HG02938 (cell line): ENCODE data around the gene NRXN3.

Experiments used
- ATAC-seq: cut with Tn5 transposase; IDR thresholded peaks from one replicate; pipeline ENCODE4 v1.9.1; 2021; ENCODE audit warnings: mild to moderate bottlenecking, moderate library complexity; ENCODE audit not compliant: unreplicated experiment

Gene NRXN3

DNA sequence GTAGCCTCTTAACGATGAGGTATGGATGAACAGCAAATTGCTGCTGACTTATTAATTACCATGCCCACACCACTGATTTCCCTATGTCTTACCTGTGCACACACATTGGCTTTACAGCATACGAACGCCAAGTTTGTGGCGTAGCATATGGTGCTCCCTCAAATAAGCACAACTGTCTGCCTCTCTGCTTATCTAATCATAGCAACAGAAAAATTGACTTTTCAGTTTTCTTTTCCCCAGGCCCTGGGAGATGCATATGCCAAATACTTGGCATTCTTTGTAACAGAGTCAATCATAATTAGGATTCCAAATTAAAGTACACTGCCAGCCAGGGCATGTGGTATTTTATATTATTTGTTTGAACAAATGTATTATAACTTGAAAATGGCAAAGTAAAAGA, 1415.7 kb downstream of the NRXN3 start:
- no peak for ATAC-seq

DNA sequence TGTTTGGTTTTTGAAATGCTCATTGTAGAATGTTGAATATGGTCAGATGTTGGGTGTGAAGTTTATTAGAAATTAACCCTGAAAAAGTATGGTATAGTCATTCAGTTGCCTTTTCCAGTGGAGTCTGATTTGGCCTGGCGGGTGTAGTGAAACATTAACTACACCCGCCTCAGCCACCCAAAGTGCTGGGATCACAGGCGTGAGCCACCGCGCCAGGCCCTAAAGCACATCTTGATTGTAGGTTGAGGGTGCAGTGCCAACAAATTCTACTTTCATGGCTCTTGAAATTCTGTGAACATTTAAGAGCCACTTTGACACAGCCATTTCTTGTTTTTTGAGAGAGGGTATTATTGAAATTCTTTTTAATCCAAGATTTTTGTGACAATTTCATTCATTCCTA, 1416.2 kb downstream of the NRXN3 start:
- no peak for ATAC-seq

DNA sequence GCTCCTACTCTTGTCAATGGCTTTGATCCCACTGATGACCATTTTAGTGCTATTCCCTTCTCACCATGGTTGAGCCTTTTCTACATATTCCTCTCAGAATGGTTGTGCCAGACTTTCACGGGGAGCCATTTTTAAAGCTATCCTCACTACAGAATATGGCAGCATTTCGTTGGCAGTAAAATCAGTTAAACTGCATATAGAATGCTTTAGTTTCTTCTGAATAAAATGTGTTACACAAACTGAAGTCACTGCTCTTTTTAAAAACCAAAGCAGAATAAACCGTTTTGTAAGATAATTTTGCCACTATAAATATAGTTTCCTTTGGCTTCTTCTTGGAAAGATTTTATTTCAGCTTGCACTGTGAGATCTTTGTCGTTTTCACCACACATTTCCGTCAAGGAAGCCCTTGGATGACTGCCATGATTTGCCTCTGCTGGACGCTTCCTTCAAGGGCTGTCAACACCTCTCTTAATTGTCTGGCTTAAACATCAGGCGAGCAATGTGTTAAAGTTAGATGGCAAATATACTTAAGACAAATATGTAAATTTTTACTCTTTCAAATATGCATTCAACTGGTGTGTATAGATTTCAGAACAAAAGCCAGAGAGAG, 1416.9 kb downstream of the NRXN3 start:
- ATAC-seq, result no peak

DNA sequence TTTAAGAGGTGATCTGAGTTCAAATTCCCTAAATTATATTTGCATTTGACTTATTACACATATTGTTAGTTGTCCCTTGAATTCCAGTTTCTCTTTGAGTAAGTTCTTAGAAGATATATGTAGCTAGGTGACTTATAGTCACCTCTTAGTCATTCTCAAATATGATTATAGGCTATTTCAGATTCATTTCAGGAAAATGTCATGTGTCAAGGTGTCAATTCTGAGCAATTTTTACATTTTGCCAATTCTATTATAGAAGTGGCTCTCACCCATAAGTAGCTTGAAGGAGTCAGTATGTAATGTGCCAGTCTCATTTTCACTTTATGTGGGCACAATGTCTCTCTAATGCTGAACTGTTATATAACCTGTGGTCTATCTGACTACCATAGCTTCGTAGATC, 1417.7 kb downstream of the NRXN3 start:
- ATAC-seq, result no peak

DNA sequence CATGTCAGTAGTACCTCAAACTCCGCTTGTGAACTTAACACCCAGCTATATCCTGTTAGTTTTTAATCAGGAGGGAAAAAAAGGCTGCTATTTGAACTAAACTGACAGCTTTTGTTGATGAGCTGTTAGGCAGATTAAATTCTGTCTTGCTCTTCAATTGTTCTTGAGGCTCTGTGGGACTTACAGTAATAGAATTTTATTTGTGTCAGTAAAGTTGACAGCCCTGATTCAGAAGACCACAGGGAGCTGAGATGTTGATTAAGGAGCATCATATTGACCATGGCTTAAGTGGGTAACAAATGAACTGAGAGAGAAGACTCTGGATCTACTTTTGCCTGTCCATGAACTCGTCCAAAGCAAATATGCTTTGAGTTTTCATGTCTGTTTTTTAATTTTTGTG, 1418.2 kb downstream of the NRXN3 start:
- ATAC-seq, result no peak

DNA sequence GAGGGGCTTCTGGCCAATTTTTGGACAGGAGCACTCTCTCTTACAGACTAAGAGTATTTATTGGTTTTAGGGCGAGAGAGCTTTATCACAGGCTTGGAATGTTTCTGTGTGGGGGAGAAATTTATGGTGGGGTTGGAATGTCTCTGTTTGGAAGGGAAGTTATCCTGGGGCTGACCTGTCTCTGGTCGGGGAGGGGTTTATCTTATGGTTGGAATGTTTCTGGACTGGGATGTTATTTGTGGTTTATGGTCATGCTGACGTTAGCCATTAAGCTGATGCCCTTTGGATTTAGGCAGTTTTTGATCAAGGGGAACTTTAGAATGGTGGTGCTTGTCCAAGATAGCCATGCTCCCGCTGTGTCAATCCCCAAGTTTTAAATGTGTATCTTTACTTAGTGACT, 1426.4 kb downstream of the NRXN3 start:
- ATAC-seq, result no peak

DNA sequence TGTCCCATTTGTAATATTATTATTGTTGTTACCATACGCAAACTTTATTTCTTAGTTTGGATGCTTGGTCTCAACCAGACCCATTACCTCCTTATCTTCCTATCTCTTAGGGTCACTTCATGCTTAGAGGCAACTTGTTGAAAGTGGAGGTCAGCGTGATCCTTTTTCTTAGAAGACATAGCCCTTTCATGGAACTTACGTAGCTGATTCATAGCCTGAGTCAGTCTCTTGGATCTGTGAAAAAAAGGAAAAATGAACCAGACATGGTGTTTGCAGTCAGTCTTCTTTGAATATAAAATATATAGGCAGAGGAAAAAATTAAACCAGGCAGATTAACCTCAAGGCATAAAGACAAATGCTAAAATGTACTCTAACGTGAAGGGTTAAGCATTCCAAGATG, 1427.4 kb downstream of the NRXN3 start:
- ATAC-seq, result no peak

DNA sequence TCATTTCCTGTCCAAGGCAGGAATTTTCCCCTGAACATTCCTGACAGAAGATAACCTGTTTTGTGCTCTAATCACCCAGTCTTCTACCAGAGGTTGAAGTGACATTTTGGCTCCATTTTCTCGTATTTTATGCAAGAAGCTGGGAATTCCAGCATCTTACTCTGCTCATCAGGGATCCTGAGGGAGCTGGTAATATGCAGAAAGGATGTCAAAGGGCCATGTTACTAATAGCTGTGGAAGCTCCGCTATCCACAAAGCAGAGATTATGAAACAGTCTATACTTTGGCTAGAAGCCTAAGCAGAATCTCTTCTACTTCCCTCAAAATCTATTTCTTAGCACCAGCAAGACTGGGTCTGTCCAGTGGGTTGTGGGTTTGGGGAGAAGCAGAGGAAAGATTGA, 1428.2 kb downstream of the NRXN3 start:
- ATAC-seq, result no peak

DNA sequence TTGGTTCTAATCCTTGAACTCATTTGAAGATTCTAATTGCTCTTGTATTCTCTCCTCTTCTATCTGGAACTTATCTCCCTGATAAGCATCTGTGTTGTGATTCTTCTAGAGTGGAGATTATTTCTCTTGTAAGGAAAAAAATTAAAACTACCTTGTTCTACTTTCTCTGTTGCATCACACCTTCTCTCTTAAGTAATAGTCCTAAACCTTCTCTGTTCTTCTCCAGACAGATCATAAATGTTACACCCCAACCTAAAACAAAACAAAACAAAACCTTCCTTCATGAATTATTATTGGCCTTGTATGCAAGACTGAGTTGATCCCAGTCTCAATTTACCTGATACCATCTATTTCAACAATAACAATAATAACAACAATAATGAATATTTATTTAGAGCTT, 1429.1 kb downstream of the NRXN3 start:
- no peak for ATAC-seq

DNA sequence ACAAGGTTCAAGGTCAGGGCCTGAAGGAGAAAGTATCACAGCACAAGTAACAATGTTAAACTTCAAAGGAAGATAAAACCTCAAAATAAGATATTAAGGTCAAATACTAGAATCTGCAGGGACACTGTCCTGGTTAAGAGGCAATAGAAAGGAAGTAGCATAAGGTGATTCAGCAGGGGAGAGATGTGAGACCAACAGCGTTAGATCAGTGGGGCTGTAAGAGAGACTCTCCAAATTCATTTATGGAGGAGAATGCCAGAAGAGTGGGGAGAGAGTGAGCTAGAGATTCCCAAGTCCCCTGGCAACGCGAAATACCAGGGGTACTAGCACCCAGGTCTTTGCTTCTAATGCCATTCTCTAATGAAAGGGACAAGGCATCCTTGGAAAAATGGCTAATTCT, 1430.2 kb downstream of the NRXN3 start:
- no peak for ATAC-seq

DNA sequence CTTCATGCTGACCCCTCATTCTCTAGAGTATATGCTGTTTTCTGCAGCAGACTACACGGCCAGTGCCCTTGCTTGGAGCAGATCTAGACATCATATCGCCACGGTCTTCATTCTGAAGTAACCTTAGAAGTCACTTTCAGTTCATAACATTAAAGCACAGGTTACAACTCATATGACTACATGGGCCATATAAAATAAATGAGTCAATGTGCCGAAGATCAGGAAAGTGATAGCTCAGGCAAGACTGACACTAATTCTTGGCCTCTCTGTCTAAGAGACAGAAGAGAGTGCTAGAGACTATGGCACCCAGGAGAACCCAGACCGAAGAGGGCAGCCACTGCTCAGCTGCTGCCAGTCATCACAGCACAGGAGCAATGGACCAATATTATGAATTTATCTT, 1431.4 kb downstream of the NRXN3 start:
- no peak for ATAC-seq

DNA sequence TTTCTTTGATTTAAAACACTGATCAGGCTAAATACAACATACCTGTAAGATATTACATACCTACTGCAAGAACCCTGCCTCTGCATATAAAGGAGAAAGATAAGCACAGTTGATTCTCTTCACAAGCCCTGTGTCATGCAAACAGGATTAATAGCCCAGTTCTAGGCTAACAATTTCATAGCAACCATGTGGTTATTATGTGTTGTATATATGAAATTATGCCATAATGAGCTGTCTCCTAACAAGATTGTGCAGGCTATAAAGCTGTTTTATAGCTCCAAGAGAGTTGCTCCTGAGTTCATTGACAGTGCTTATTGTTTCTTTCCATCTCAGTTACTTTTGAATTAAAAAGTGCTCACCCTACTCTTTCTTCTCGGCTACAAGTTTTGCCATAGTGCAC, 1431.9 kb downstream of the NRXN3 start:
- ATAC-seq, result no peak

DNA sequence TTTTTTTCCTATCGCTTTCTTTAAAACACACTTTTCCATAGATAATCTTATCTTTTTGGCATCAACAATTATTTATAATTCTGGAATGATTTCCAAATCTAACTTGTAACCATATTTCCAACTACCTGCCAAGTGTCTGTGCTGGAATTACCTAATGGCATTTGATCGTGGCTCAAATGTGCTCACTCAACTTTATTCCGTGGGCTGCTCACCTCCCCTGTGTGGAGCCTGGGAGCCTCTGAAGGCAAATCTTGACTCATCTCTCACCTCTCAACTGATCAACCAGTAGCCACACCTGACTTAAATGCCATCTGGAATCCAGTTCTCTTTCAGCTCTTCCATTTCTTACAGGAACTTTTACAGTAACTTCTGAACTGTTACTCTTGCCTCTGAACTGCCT, 1432.6 kb downstream of the NRXN3 start:
- no peak for ATAC-seq

DNA sequence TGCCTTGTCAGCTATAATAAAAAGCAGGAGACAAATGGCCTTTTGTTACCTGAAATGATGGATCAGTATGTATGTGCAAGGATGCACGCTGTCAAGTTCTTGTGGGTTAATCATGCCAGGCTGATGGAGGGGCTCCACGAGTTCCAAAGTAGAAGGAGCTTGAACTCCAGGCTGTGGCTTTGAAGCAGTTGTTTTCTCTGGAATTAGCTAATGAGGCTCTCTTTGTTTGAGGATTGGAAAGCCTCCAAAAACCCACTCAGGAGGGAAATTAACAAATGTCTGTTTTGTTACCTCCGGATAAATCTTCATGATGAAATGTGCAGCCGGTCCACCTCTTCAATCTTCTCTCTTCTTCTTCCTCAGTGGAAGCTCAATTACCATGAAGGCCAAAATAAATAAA, 1435.7 kb downstream of the NRXN3 start:
- ATAC-seq, result no peak

DNA sequence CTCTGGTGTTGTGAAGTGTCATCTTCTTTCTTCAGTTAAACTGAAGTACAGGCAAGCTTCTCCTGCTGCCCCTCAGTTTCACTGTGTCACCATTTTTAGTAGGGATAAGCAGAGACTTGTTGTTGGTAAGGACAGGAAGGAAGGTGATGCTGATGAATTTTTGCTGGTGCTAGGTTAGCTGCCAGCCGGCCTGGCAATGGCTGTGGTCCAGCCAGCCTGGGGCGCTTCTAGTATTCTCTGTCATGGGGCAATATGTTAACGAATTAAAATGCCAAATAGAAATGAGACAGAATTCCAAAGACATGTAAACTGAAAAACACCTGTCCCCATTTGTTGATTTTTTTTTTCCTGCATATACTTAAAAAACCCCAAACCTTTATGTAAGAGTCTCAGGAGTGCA, 1438.3 kb downstream of the NRXN3 start:
- no peak for ATAC-seq

DNA sequence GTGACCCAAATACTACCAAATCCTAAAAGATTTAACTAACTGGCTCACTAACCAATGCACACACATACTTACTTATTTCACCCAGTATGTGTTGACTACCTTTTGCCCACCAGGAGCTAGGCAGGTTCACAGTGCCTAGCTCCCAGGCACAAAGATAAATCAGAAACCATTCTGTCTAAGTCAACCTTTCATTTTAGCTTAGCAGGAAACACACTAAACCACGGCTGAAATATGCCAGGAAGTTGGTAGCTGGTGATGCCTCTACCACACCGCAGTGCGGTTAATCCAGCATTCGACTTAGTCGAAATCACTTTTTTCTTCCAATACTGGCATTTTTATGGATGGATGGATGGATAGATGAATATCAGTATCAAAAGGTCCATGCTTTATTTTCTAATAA, 1443.5 kb downstream of the NRXN3 start:
- no peak for ATAC-seq

DNA sequence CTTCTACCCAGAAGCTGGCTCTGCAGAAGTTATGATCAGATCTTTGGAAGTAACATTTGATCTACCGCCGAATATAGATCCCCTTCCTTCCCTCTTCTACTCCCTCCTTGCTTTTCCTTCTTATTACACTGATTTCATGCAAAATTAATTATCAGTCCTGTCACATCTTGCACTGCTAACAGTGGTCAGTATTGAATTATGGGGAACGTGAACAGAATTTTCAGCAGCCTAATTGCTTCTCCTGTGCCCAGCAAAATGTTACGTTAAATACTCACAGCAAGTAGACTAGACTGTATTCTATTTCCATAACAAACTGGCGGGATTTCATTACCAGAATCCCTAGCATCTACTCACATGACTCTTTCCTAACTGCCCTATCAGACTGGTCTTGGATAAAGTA, 1444.3 kb downstream of the NRXN3 start:
- ATAC-seq, result no peak

DNA sequence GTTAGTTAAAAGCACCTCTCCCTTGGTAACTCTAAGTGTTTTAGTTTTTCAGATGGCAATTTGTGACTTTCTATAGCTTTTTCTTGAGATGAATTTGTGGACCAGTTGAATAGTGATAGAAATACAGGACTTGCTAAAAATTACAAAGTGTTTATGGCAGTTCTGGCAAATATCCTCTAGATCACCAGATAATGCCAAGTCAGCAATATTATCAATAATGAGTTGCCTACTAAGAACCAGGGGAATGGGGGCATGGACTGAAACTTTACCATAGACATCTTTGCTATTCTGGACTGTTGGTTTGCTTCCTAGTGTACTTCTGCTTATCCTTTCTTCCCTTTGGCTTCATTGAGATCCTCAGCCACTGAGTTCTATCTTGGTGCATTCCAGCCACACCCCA, 1456.9 kb downstream of the NRXN3 start:
- no peak for ATAC-seq

DNA sequence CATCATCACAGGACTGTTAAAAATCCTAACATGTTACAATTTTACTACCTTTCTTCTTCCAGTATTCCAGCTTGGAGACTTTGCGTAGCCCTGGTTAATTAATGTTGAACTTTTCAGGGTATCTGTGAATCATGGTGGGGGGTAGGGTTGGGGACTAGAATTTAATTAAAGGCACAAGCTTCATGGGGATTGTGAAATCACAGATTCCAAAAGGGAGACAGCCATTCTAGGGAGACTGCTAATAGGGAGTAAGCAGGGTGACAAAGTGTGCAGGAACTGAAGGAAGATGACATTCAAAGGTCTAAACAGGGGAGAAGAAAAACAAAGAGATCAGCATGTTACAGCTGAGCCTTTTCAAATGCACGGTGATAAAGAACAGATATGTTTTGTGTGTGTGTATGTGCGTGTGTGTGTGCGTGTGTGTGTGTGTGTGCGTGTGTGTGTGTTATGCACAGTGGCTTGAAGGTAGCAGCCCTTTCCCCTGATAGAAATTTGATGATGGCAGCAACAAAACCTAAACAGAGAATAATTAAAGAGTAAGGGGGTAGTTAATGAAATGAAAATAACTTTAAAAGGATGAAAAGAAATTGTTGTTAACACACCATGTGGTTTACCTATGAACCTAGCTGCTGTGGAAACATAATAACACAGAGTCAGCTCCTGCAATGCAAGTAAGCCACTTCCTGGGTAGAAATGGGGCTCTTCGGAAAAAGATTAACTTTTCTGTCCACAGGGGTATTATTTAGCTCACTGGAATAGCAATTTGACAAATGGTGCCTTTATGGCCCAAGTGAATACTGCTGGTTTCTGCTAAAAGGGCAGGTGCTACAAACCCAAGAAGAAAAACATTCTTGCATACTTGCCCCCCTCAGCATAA, 1459.5 kb downstream of the NRXN3 start:
- no peak for ATAC-seq

DNA sequence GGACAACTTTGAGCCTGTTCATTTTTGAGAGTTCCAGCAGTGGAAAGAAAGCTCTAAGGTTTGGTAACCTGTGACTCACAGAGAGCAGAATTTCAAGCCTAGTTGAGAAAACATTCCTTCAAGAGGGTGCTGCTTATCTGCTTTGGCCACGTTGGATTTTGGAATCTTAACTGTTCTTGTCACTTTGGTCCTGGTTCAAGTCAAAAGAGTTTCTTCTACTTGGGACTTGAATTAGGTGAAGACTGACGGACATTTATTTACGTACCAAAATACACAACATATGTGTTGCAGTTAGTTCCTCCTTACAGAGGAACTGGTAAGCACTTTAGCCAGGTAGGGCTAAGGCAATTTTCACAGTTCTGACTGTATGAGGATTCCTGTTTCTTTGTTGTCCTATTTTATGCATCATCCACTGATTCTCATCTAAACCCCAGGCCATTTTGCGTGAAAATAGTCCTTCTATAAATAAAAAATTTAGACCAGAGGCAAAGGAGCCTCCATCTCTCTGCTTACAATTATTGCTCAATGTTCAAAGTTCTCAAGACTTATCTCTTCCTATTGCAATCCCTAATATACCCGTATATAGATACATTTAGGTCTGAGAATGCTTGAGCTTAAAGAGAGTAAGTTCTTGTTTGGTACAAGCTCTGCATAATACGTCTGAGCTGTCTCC, 1460.3 kb downstream of the NRXN3 start:
- no peak for ATAC-seq

DNA sequence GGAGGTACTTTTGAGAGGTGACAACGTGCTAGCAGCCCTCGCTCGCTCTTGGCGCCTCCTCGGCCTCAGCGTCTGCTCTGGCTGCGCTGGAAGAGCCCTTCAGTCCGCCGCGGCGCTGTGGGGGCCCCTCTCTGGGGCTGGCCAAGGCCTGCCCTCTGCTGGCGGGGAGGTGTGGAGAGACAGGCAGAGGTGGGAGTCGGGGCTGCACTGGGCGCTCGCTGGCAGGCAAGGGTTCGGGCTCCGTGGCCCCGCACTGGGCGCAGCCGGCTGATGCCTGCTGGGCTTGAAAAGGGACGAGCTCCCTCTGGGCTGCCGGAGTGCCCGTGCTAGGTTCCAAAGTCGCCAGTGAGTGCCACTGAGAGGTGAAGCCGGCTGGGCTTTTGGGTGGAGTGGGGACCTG, 1461.1 kb downstream of the NRXN3 start:
- ATAC-seq, result no peak

DNA sequence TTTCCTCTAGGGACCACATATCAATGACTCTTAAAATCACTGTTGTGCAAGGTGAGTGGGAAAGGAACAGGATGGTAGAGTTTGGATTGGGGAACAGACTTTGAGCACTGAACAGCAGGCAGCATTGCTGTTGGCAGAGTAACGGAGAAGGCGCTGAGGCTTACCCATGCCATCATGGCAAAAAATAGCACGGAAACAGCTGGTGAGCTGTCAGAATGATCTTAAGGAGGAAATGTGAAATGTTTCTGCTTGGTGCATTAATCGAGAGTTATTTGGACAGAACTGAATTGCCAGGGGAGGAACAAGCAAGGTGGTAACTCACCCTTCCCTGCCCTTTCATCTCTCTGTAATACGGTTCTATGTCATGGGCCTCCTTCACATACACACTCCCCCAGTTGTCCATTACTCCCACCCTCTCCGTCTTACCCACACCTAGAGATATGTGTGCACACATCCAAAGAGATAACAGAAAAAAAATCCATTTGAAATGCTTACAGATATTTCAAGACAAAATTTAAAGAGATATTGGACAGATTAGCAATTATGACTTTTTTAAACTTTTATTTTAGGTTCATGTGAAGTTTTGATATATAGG, 1468.6 kb downstream of the NRXN3 start:
- no peak for ATAC-seq
